Renal cortex interstitium (tissue), 11 donors: ENCODE data around the gene PIK3C3. TPM values are rescaled to one million over a fixed set of nuclear protein-coding genes. Genes with fewer than 3 reads are reported as not detected.

ENCODE experiments used
- DNase-seq, 11 donors: peaks; one replicate each; pipeline ENCODE4 v3.0.0-alpha.2; 2013; ENCODE audit warnings: low read depth in 9 of 11, low spot score in 4 of 11; ENCODE audit errors: extremely low read depth in 1 of 11
- polyA plus RNA-seq, 3 donors: library from polyadenylated mRNA; unstranded; fragments of 120-200 nt; gene quantifications; one replicate each; pipeline ENCODE4 v1.2.1, GENCODE V29; 2013; ENCODE audit not compliant: insufficient read length in 3 of 3

PIK3C3 gene
- polyA plus RNA-seq, 3 donors: 65.2 to 83.2 (median 81.6) TPM

- no peak for DNase-seq
Observed at GRCh38 chr18:41942254-41942653, 12.8 kb upstream of the PIK3C3 start.

GRCh38 chr18:41948544-41949110 lies 6.4 kb upstream of the PIK3C3 start:
- DNase-seq: no peak

GRCh38 chr18:41949206-41949920 lies 5.7 kb upstream of the PIK3C3 start:
- no peak for DNase-seq

GRCh38 chr18:41955688-41956087 lies 654 bp downstream of the PIK3C3 start:
- no peak for DNase-seq

- DNase-seq: no peak
Observed at GRCh38 chr18:41959045-41959444, 4.0 kb downstream of the PIK3C3 start.

- no peak for DNase-seq
Observed at GRCh38 chr18:41965634-41966255, 10.7 kb downstream of the PIK3C3 start.

GRCh38 chr18:41966943-41967342 lies 11.9 kb downstream of the PIK3C3 start:
- no peak for DNase-seq

- no peak for DNase-seq
Observed at GRCh38 chr18:41967680-41968079, 12.6 kb downstream of the PIK3C3 start.

- no peak for DNase-seq
Observed at GRCh38 chr18:41969881-41970280, 14.8 kb downstream of the PIK3C3 start.

- peak in 8 of 11 donors; percentile 46 to 86 (median 64) for DNase-seq
Observed at GRCh38 chr18:41972067-41972925, 17.3 kb downstream of the PIK3C3 start.

- DNase-seq: no peak
Observed at GRCh38 chr18:41973983-41974382, 18.9 kb downstream of the PIK3C3 start.

- DNase-seq: no peak
Observed at GRCh38 chr18:41974796-41975201, 19.8 kb downstream of the PIK3C3 start.

- no peak for DNase-seq
Observed at GRCh38 chr18:41975284-41975683, 20.2 kb downstream of the PIK3C3 start.

- no peak for DNase-seq
Observed at GRCh38 chr18:41977233-41977632, 22.2 kb downstream of the PIK3C3 start.

- no peak for DNase-seq
Observed at GRCh38 chr18:41982942-41983660, 28.1 kb downstream of the PIK3C3 start.

- DNase-seq: no peak
Observed at GRCh38 chr18:41985914-41986313, 30.9 kb downstream of the PIK3C3 start.

- no peak for DNase-seq
Observed at GRCh38 chr18:41989508-41989907, 34.5 kb downstream of the PIK3C3 start.

GRCh38 chr18:41992066-41992465 lies 37.0 kb downstream of the PIK3C3 start:
- DNase-seq: no peak

GRCh38 chr18:41992703-41993102 lies 37.7 kb downstream of the PIK3C3 start:
- no peak for DNase-seq
